Measurements from ENCODE around the gene ORC3. TPM values are rescaled to one million over a fixed set of nuclear protein-coding genes. Genes with fewer than 3 reads are reported as not detected.

ORC3 gene
- total RNA-seq, 1 experiment from 2014 or later = 25.7 TPM

DNA sequence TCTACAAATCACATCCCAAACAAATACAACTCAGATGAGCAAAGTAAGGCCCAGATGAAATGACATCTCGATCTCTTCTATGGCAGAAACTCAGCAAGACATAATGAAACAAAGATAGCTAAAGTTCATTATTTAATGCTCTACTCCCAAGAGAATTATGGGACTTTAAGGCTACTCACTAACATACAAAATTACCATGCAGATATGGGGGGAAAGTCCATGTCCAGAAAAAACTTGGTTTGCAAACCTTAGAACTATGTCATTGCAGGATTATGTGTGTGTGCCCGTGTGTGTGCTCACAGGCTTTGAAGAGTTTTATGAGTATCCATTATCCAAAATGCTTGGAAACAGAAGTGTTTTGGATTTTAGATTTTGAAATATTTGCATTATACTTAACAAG lies 78.1 kb downstream of the ORC3 start:
- H3F3A ChIP-seq (ENCODE audit: low read length, unreplicated experiment) = no peaks in the 10 kb centered on the region
- intact Hi-C loops (cut with micrococcal nuclease) = no loop called here
- H3K4me1 ChIP-seq (ENCODE audit: insufficient read depth, low read length) = no peaks in the 10 kb centered on the region
- H3K79me2 ChIP-seq (ENCODE audit: low read length) = no peaks in the 10 kb centered on the region
- H4K20me1 ChIP-seq (ENCODE audit: low read length) = no peaks in the 10 kb centered on the region
- BruUV-seq (replicated peaks) = no TSS peak
- peaks cover 3% of the 10 kb centered on the region for H3K36me3 ChIP-seq (ENCODE audit: low read depth, low read length)
- H3K9ac ChIP-seq (ENCODE audit: low read length) = no peak overlapping the region
- POLR2A ChIA-PET (ENCODE audit: unreplicated experiment) = no interaction called here
- H2AFZ ChIP-seq (ENCODE audit: low read length) = no peak overlapping the region
- ATAC-seq = no peak
- H3K4me2 ChIP-seq (ENCODE audit: low read length) = no peak overlapping the region
- H3K9me2 ChIP-seq (replicated peaks; ENCODE audit: low read length) = no peaks in the 10 kb centered on the region
- no peak overlapping the region for H3K27ac ChIP-seq (ENCODE audit: low read length)
- H3K4me3 ChIP-seq (ENCODE audit: low read length) = no peak overlapping the region
- no peak for DNase-seq
- H3K27me3 ChIP-seq (ENCODE audit: low read length) = no peaks in the 10 kb centered on the region
- CTCF ChIA-PET = no interaction called here
- H3K9me3 ChIP-seq (ENCODE audit: low read length) = no peaks in the 10 kb centered on the region
- TF ChIP-seq EZH2 (IDR thresholded peaks at IDR 0.05; ENCODE audit: low read length, unreplicated experiment) = no peak
- TF ChIP-seq CTCF (conservative IDR thresholded peaks at IDR 0.05; ENCODE audit: low read depth, low read length) = no peak
- TF ChIP-seq EZH2phosphoT487 (IDR thresholded peaks at IDR 0.05; ENCODE audit: borderline replicate concordance, low read length) = no peak

DNA sequence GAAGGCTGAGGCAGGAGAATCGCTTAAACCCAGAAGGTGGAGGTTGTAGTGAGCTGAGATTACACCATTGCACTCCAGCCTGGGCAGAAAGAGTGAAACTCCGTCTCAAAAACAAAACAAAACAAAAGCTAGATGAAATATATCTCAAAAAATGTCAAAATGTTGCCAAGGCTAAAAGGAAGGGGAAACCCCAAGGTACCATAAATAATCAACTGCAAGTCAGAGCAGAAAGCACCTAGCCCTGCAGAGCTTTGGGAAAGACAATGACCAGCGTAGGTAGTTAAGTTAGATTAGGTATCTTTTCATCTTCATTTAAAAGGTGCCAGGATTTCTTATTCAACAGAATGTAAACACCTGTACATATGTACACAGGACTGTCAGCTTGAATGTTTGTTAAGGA lies 79.1 kb downstream of the ORC3 start:
- ATAC-seq = no peak
- DNase-seq = no peak
- Histone ChIP-seq H3K36me3 (ENCODE audit: low read depth, low read length) (peaks cover 3% of the 10 kb centered on the region), H3K9ac (ENCODE audit: low read length) (no peak overlapping the region), H3K27ac (ENCODE audit: low read length) (no peak overlapping the region), H3K9me2 (replicated peaks; ENCODE audit: low read length) (no peaks in the 10 kb centered on the region), H3K79me2 (ENCODE audit: low read length) (no peaks in the 10 kb centered on the region), H3K27me3 (ENCODE audit: low read length) (no peaks in the 10 kb centered on the region), H3K4me3 (ENCODE audit: low read length) (no peak overlapping the region), H3K4me2 (ENCODE audit: low read length) (no peak overlapping the region), H3F3A (ENCODE audit: low read length, unreplicated experiment) (no peaks in the 10 kb centered on the region), H2AFZ (ENCODE audit: low read length) (no peak overlapping the region), H4K20me1 (ENCODE audit: low read length) (no peaks in the 10 kb centered on the region), H3K9me3 (ENCODE audit: low read length) (no peaks in the 10 kb centered on the region), H3K4me1 (ENCODE audit: insufficient read depth, low read length) (no peaks in the 10 kb centered on the region)
- intact Hi-C loops (cut with micrococcal nuclease) = no loop called here
- TF ChIP-seq EZH2 (IDR thresholded peaks at IDR 0.05; ENCODE audit: low read length, unreplicated experiment) (no peak), CTCF (conservative IDR thresholded peaks at IDR 0.05; ENCODE audit: low read depth, low read length) (no peak), EZH2phosphoT487 (IDR thresholded peaks at IDR 0.05; ENCODE audit: borderline replicate concordance, low read length) (no peak)
- BruUV-seq (replicated peaks) = no TSS peak
- POLR2A ChIA-PET (ENCODE audit: unreplicated experiment) = no interaction called here
- CTCF ChIA-PET = no interaction called here

- H3K9me3 ChIP-seq (ENCODE audit: low read length) = no peaks in the 10 kb centered on the region
- no peaks in the 10 kb centered on the region for H3K4me1 ChIP-seq (ENCODE audit: insufficient read depth, low read length)
- ChIA-PET POLR2A (ENCODE audit: unreplicated experiment) (no interaction called here), CTCF (no interaction called here)
- no peaks in the 10 kb centered on the region for H3K9me2 ChIP-seq (replicated peaks; ENCODE audit: low read length)
- H3K9ac ChIP-seq (ENCODE audit: low read length) = no peak overlapping the region
- no peak overlapping the region for H3K4me2 ChIP-seq (ENCODE audit: low read length)
- TF ChIP-seq EZH2phosphoT487 (IDR thresholded peaks at IDR 0.05; ENCODE audit: borderline replicate concordance, low read length) (no peak), EZH2 (IDR thresholded peaks at IDR 0.05; ENCODE audit: low read length, unreplicated experiment) (no peak), CTCF (conservative IDR thresholded peaks at IDR 0.05; ENCODE audit: low read depth, low read length) (no peak)
- H3K79me2 ChIP-seq (ENCODE audit: low read length) = no peaks in the 10 kb centered on the region
- H4K20me1 ChIP-seq (ENCODE audit: low read length) = no peaks in the 10 kb centered on the region
- intact Hi-C loops (cut with micrococcal nuclease) = no loop called here
- no peaks in the 10 kb centered on the region for H3K27me3 ChIP-seq (ENCODE audit: low read length)
- no peak for ATAC-seq
- no peak overlapping the region for H3K27ac ChIP-seq (ENCODE audit: low read length)
- H3K4me3 ChIP-seq (ENCODE audit: low read length) = no peak overlapping the region
- no peaks in the 10 kb centered on the region for H3F3A ChIP-seq (ENCODE audit: low read length, unreplicated experiment)
- no peak for DNase-seq
- BruUV-seq (replicated peaks) = no TSS peak
- H2AFZ ChIP-seq (ENCODE audit: low read length) = no peak overlapping the region
- H3K36me3 ChIP-seq (ENCODE audit: low read depth, low read length) = peaks cover 13% of the 10 kb centered on the region
Observed at GRCh38 chr6:87670707-87671106, 80.8 kb downstream of the ORC3 start.

Measured in PC-3 (cell line).